Mesendoderm (in vitro differentiated cells): Measurements from ENCODE around the gene TNP2. TPM values are rescaled to one million over a fixed set of nuclear protein-coding genes. Genes with fewer than 3 reads are reported as not detected.
A peak's percentile ranks its signal among the peaks of the same experiment; 100 is the strongest.

Source experiments
- DNase-seq: peaks from one replicate; pipeline ENCODE4 v3.0.0; 2013
- H2AK5ac ChIP-seq: 2 replicates; pipeline ENCODE4 v1.6.1; 2013; ENCODE audit warnings: low read length, inconsistent platforms
- H2BK120ac ChIP-seq: 2 replicates; pipeline ENCODE4 v1.6.1; 2013; ENCODE audit warnings: low read depth, mild to moderate bottlenecking, low read length, moderate library complexity, mixed read lengths
- H2BK15ac ChIP-seq: replicated peaks from 2 replicates; pipeline ENCODE4 v1.6.1; 2013; ENCODE audit warnings: low read depth, mild to moderate bottlenecking, moderate library complexity
- H2BK5ac ChIP-seq: 2 replicates; pipeline ENCODE4 v1.6.1; 2013; ENCODE audit warnings: low read length, inconsistent platforms
- H3K18ac ChIP-seq: 2 replicates; pipeline ENCODE4 v1.6.1; 2013; ENCODE audit warnings: mild to moderate bottlenecking, low read length, mixed read lengths
- H3K23ac ChIP-seq: one replicate; pipeline ENCODE4 v1.6.1; 2013; ENCODE audit warnings: low read length
- H3K27ac ChIP-seq: 2 replicates; pipeline ENCODE4 v1.5.1; 2013; ENCODE audit warnings: low read depth, mild to moderate bottlenecking, inconsistent platforms, low read length, moderate library complexity
- H3K27me3 ChIP-seq: 2 replicates; pipeline ENCODE4 v1.6.1; 2013; ENCODE audit warnings: low read length, control low read depth, mild to moderate bottlenecking, inconsistent platforms; ENCODE audit not compliant: insufficient read depth, poor library complexity
- H3K36me3 ChIP-seq: 2 replicates; pipeline ENCODE4 v1.6.1; 2013; ENCODE audit warnings: low read length, inconsistent platforms; ENCODE audit not compliant: control insufficient read depth, insufficient read depth
- H3K4ac ChIP-seq: one replicate; pipeline ENCODE4 v1.6.1; 2013; ENCODE audit warnings: low read depth, mild to moderate bottlenecking, low read length, moderate library complexity
- H3K4me1 ChIP-seq: 2 replicates; pipeline ENCODE4 v1.6.1; 2013; ENCODE audit warnings: low read depth, low read length, inconsistent platforms; ENCODE audit not compliant: control insufficient read depth
- H3K4me2 ChIP-seq: 2 replicates; pipeline ENCODE4 v1.6.1; 2013; ENCODE audit warnings: low read length
- H3K4me3 ChIP-seq: 2 replicates; pipeline ENCODE4 v1.5.1; 2013; ENCODE audit warnings: mild to moderate bottlenecking, low read length
- H3K56ac ChIP-seq: one replicate; pipeline ENCODE4 v1.6.1; 2013; ENCODE audit warnings: low read length
- H3K79me1 ChIP-seq: 2 replicates; pipeline ENCODE4 v1.6.1; 2013; ENCODE audit warnings: low read length, inconsistent platforms
- H3K79me2 ChIP-seq: 2 replicates; pipeline ENCODE4 v1.6.1; 2013; ENCODE audit warnings: mild to moderate bottlenecking, low read length; ENCODE audit not compliant: control insufficient read depth, insufficient read depth
- H3K9ac ChIP-seq: 2 replicates; pipeline ENCODE4 v1.6.1; 2013; ENCODE audit warnings: low read length, inconsistent platforms
- H4K5ac ChIP-seq: one replicate; pipeline ENCODE4 v1.6.1; 2013; ENCODE audit warnings: low read length
- H4K8ac ChIP-seq: one replicate; pipeline ENCODE4 v1.6.1; 2013; ENCODE audit warnings: low read depth, mild to moderate bottlenecking, control low read depth, low read length, moderate library complexity
- WGBS: extraction: QIAGEN DNeasy Blood & Tissue Kit; methylation state at CpG from one replicate; pipeline ENCODE4 v1.1.7; 2013; ENCODE audit warnings: low lambda C conversion rate, missing lambda C conversion rate; ENCODE audit not compliant: insufficient coverage; ENCODE audit errors: extremely low coverage; 5-methylcytosine and 5-hydroxymethylcytosine counted together
- polyA plus RNA-seq, 2 experiments: library from polyadenylated mRNA; stranded (reverse); fragments of 200-250 nt; gene quantifications; one replicate each; pipeline ENCODE4 v1.2.3, GENCODE V29; 2013

The TNP2 gene
- not detected for polyA plus RNA-seq (2013, experiment 1 of 2)
- polyA plus RNA-seq (2013, experiment 2 of 2): not detected

DNA sequence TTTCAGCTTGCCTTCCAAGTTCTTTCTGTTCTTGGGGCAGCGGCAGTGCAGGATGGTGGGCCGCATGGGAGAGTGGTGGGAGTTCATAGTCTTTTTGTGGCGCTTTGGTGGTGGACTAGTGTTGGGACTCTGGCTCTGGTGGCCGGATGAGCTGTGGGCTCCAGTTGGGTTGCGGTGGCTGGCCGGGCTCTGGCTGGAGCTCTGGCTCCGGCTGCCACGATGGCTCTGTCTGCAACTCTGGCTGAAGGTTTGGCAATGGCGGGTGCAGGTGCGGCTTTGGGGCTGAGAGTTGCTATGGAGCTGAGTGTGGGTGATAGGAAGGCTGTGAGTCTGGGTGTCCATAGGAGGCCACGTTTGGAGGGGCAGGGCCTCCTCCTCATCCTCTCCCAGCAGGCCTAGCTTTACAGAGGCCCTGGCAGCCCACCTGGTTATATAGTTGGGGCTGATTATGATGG, at the start of gene TNP2:
Gene TNP2, minus strand, starts transcription at position 405 of the 455 bp plus-strand sequence. Its CDS starts 63 bp downstream, at position 342.
- Histone ChIP-seq H2BK120ac (no peak within 1 kb of the TSS), H3K79me1 (no peaks in the 10 kb centered on the region), H4K5ac (no peak within 1 kb of the TSS), H3K4me3 (no peak within 1 kb of the TSS), H3K27ac (no peak within 1 kb of the TSS), H3K4me2 (no peak within 1 kb of the TSS), H3K4ac (no peak within 1 kb of the TSS), H3K4me1 (peaks cover under 1% of the 10 kb centered on the region), H3K56ac (no peak within 1 kb of the TSS), H3K79me2 (no peaks in the 10 kb centered on the region), H2BK15ac (no peak within 1 kb of the TSS), H4K8ac (no peak within 1 kb of the TSS), H3K27me3 (no peaks in the 10 kb centered on the region), H3K36me3 (no peaks in the 10 kb centered on the region), H3K23ac (no peak within 1 kb of the TSS), H2AK5ac (no peak within 1 kb of the TSS), H2BK5ac (no peak within 1 kb of the TSS), H3K18ac (no peak within 1 kb of the TSS), H3K9ac (no peak within 1 kb of the TSS)
- no peak for DNase-seq
- WGBS: no CpG with 5 or more reads among the region's 11 CpGs

DNA sequence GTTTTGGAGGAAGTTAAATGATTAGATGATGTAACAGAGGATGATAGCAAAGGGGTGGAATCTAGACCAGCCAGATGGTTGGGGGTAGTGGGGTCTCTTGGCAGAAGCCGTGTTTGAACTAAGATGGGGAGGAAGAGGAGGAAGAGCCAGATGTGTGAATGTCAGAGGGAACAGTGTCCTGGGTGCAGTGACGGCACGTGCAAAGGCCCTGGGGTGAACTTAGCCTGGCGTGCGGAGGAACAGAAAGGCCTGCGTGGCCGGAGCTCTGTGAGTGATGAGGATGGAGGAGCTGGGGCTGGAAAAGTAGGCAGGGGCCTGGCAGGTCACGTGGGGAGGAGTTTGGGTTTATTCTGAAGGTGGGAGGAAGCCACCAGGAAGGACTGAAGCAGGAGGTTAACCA, 49.7 kb upstream of the TNP2 start:
- Histone ChIP-seq H4K5ac (no peak overlapping the region), H3K79me2 (no peaks in the 10 kb centered on the region), H3K23ac (no peak overlapping the region), H2AK5ac (peak overlapping the region; percentile 36), H3K27ac (no peak overlapping the region), H3K27me3 (no peaks in the 10 kb centered on the region), H4K8ac (no peak overlapping the region), H2BK5ac (no peak overlapping the region), H3K79me1 (no peaks in the 10 kb centered on the region), H2BK15ac (no peak overlapping the region), H3K4ac (no peak overlapping the region), H2BK120ac (no peak overlapping the region), H3K4me3 (no peak overlapping the region), H3K4me2 (no peak overlapping the region), H3K4me1 (peaks cover 3% of the 10 kb centered on the region), H3K18ac (no peak overlapping the region), H3K36me3 (no peaks in the 10 kb centered on the region), H3K9ac (no peak overlapping the region), H3K56ac (no peak overlapping the region)
- WGBS: no CpG with 5 or more reads among the region's 8 CpGs
- DNase-seq: no peak

DNA sequence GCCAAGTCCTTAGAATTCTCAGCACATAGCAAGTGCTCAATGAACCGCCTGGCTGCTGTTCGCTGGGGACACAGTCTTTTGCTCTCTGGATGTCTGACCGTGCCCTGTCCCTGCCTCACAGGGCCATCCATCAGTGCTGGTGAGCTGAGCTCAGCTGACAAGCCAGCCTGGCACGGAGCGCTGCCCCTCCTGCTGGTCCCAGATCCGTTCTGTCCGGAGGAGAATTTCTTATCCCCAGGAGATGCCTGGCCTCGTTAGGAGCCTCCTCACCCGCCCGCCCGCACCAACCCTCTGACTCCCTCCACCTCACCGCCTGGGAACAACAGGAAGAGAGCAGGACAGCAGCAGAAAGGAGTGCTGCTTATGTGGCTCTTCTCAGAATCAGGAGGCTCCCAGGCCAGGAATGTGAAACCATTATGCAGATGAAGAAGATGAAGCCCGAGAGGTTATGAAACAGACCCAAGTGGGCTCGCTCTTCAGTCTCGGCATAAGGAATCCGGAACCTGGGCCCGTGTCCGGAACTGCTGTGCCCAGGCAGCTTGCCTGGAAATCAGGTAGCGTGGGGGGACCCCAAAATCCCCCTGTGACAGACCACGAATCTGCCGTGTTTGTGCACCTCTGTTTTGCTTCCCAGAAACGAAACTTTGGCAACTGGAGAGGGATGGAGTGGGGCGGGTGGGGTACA, 47.3 kb upstream of the TNP2 start:
- peak overlapping the region; percentile 6 for H3K4me2 ChIP-seq

DNA sequence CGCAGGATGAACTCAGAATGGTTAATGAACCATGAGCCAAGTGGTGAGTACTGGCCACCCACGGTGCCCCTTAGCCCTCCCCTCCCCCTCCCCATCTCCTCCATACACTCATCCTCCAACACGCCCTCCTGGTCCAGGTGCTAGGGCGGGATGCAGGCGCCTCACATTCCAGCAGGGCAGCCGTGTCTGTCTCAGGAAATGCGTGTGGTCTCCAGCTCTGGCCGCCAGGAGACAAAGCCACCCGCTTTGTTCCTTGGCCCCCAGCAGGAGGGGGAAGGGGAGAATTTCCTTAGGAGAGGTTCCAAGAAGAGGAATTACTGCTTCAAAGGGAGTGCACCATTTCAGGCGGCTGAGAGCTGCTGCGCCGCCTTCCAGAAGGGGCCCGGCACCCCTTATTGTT, 46.4 kb upstream of the TNP2 start:
- Histone ChIP-seq H3K4me1 (peaks cover 10% of the 10 kb centered on the region), H3K4me2 (no peak overlapping the region), H3K79me1 (no peaks in the 10 kb centered on the region), H4K8ac (no peak overlapping the region), H3K23ac (no peak overlapping the region), H3K27ac (peak overlapping the region; percentile 64), H3K27me3 (no peaks in the 10 kb centered on the region), H4K5ac (no peak overlapping the region), H3K4ac (peak overlapping the region; percentile 94), H2AK5ac (no peak overlapping the region), H3K18ac (peak overlapping the region; percentile 42), H2BK15ac (no peak overlapping the region), H3K56ac (peak overlapping the region; percentile 95), H3K79me2 (no peaks in the 10 kb centered on the region), H3K4me3 (no peak overlapping the region), H3K9ac (peak overlapping the region; percentile 62), H2BK5ac (peak overlapping the region; percentile 93), H3K36me3 (no peaks in the 10 kb centered on the region), H2BK120ac (peak overlapping the region; percentile 1)
- DNase-seq: peak; percentile 98
- WGBS: no CpG with 5 or more reads among the region's 13 CpGs

More for the DNA sequence above, 47.3 kb upstream of the TNP2 start:
- Histone ChIP-seq H2BK120ac (peak overlapping the region; percentile 98), H3K79me1 (no peaks in the 10 kb centered on the region), H3K36me3 (no peaks in the 10 kb centered on the region), H3K4me3 (no peak overlapping the region), H3K27me3 (no peaks in the 10 kb centered on the region), H3K79me2 (no peaks in the 10 kb centered on the region), H3K56ac (peak overlapping the region; percentile 95), H3K9ac (peak overlapping the region; percentile 62), H3K4ac (peak overlapping the region; percentile 97), H4K8ac (no peak overlapping the region), H3K23ac (no peak overlapping the region), H3K4me1 (peaks cover 10% of the 10 kb centered on the region), H3K27ac (peak overlapping the region; percentile 64), H3K18ac (peak overlapping the region; percentile 86), H2BK15ac (no peak overlapping the region), H4K5ac (no peak overlapping the region), H2BK5ac (peak overlapping the region; percentile 93), H2AK5ac (peak overlapping the region; percentile 60)
- DNase-seq: peak; percentile 94
- WGBS: no CpG with 5 or more reads among the region's 23 CpGs

DNA sequence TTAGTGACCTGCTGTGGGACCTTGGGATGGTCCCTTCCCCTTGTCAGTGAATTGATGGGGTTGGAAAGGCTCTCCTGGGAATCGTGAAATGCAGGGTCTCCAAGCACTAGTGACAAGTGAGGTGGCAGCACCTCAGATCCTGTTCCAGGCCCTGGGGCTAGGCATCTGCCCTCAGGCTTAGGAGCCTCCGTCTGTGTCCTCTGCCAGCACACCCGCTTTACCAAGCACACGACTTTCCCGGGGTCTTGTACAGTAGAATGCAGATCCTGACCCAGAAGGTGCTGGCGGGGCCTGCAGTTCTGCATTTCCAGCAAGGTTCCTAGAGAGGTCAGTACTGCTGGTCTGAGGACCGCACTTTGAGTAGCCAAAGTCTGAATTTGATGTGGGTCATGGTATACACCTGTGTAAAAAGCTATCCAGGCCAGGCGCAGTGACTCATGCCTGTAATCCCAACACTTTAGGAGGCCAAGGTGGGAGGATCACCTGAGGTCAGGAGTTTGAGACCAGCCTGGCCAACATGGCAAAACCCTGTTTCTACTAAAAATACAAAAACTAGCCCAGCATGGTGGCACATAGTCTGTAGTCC, 45.3 kb upstream of the TNP2 start:
- Histone ChIP-seq H2BK5ac (peak overlapping the region; percentile 83), H4K5ac (no peak overlapping the region), H3K4me3 (no peak overlapping the region), H3K18ac (peak overlapping the region; percentile 5), H3K27ac (peak overlapping the region; percentile 64), H3K23ac (no peak overlapping the region), H3K9ac (no peak overlapping the region), H3K36me3 (no peaks in the 10 kb centered on the region), H3K4ac (peak overlapping the region; percentile 94), H3K79me2 (no peaks in the 10 kb centered on the region), H3K79me1 (no peaks in the 10 kb centered on the region), H3K56ac (peak overlapping the region; percentile 76), H2BK120ac (no peak overlapping the region), H3K4me1 (peaks cover 10% of the 10 kb centered on the region), H4K8ac (no peak overlapping the region), H3K27me3 (no peaks in the 10 kb centered on the region), H2AK5ac (peak overlapping the region; percentile 83), H3K4me2 (no peak overlapping the region), H2BK15ac (no peak overlapping the region)
- WGBS: no CpG with 5 or more reads among the region's 8 CpGs
- no peak for DNase-seq
